GM12878 (cell line): ENCODE measurements around the gene ARHGEF11. TPM values are rescaled to one million over a fixed set of nuclear protein-coding genes. Genes with fewer than 3 reads are reported as not detected.

ENCODE experiments used
- ATAC-seq: fragments of 200-7000 bp; cut with Tn5 transposase; 3 replicates; pipeline ENCODE4 v1.9.1; 2020; ENCODE audit warnings: mild to moderate bottlenecking, moderate library complexity
- BruUV-seq: library from RNA; stranded (reverse); fragments of 400-500 nt; replicated peaks from 2 replicates; lab custom pipeline; 2021; lab: Mats Ljungman, UMichigan
- CTCF ChIA-PET: fragments of 300-600 bp; sonication (Branson Sonifier 250); formaldehyde crosslinking; extraction: SDS; loops from one replicate; lab custom pipeline; 2021; ENCODE audit warnings: inconsistent platforms; lab: Yijun Ruan, JAX
- POLR2A ChIA-PET: fragments of 350-600 bp; formaldehyde crosslinking; extraction: SDS; loops from one replicate; lab custom pipeline; 2021; ENCODE audit warnings: inconsistent platforms; lab: Charles Lee
- RAD21 ChIA-PET: fragments of 300-600 bp; sonication (Branson Sonifier 250); formaldehyde crosslinking; loops from one replicate; lab custom pipeline; 2023; ENCODE audit warnings: antibody characterized with exemption; ENCODE audit not compliant: unreplicated experiment; lab: Charles Lee
- SMC1A ChIA-PET: fragments of 300-600 bp; sonication (Branson Sonifier 250); formaldehyde crosslinking; loops from one replicate; lab custom pipeline; 2023; ENCODE audit not compliant: unreplicated experiment, uncharacterized antibody; lab: Charles Lee
- DNase-seq: peaks from one replicate; pipeline ENCODE4 v3.0.0-alpha.2; 2011; ENCODE audit warnings: low read depth, low spot score
- FAIRE-seq: peaks from 3 replicates; lab custom pipeline; 2011; peaks lifted over from hg19 to GRCh38; lab: Jason Lieb, UNC
- H2AFZ ChIP-seq: 2 replicates; pipeline ENCODE4 v1.6.0; 2011; ENCODE audit warnings: low read depth, low read length, control low read depth; ENCODE audit not compliant: control insufficient read depth
- H3K27ac ChIP-seq: 2 replicates; pipeline ENCODE4 v1.5.1; 2011; ENCODE audit warnings: control low read depth; ENCODE audit not compliant: control insufficient read depth, insufficient read depth
- H3K27me3 ChIP-seq, 2 experiments: replicated peaks in 1 of 2; 2 replicates each; pipeline versions ENCODE4 v1.6.0 to v1.6.1; 2011; ENCODE audit warnings: low read length in 1 of 2; ENCODE audit not compliant: control insufficient read depth in 2 of 2, insufficient read depth in 2 of 2
- H3K36me3 ChIP-seq, 2 experiments: 2 replicates each; pipeline ENCODE4 v1.5.1; 2011; ENCODE audit warnings: low read length in 1 of 2; ENCODE audit not compliant: control insufficient read depth in 2 of 2, insufficient read depth in 2 of 2
- H3K4me1 ChIP-seq: 2 replicates; pipeline ENCODE4 v1.6.1; 2011; ENCODE audit warnings: mild to moderate bottlenecking, low read length, moderate library complexity, mixed read lengths; ENCODE audit not compliant: control insufficient read depth, insufficient read depth
- H3K4me2 ChIP-seq: 2 replicates; pipeline ENCODE4 v1.6.0; 2011; ENCODE audit warnings: control low read depth; ENCODE audit not compliant: control insufficient read depth, insufficient read depth
- H3K4me3 ChIP-seq: fragments of 200-600 bp; sonication (generic); 2 replicates; pipeline ENCODE4 v1.5.1; 2016
- H3K79me2 ChIP-seq: 2 replicates; pipeline ENCODE4 v1.6.0; 2011; ENCODE audit warnings: low read length; ENCODE audit not compliant: control insufficient read depth, insufficient read depth
- H3K9ac ChIP-seq: 2 replicates; pipeline ENCODE4 v1.8.0; 2011; ENCODE audit warnings: low read length, control low read depth, mixed read lengths; ENCODE audit not compliant: control insufficient read depth, insufficient read depth
- H3K9me3 ChIP-seq: replicated peaks from 3 replicates; pipeline ENCODE4 v1.5.1; 2011; ENCODE audit warnings: mild to moderate bottlenecking, low read length; ENCODE audit not compliant: control insufficient read depth, insufficient read depth
- H4K20me1 ChIP-seq: 2 replicates; pipeline ENCODE4 v1.6.0; 2011; ENCODE audit not compliant: control insufficient read depth, insufficient read depth
- FOS ChIP-seq: IDR thresholded peaks from 3 replicates; pipeline ENCODE4 v1.6.1; 2011; ENCODE audit warnings: borderline replicate concordance; ENCODE audit not compliant: insufficient read length; ENCODE audit errors: extremely low read depth
- GABPA ChIP-seq: IDR thresholded peaks from 2 replicates; pipeline ENCODE4 v1.6.1; 2014; ENCODE audit warnings: antibody characterized with exemption, low read depth, mild to moderate bottlenecking, inconsistent platforms
- MTA3 ChIP-seq: IDR thresholded peaks from 2 replicates; pipeline ENCODE4 v1.6.1; 2012; ENCODE audit warnings: low read length, inconsistent platforms, borderline replicate concordance
- SRF ChIP-seq, 2 experiments: IDR thresholded peaks; 2 replicates each; pipeline ENCODE4 v1.6.1; 2011; ENCODE audit warnings: low read depth in 2 of 2, low read length in 2 of 2, mild to moderate bottlenecking in 1 of 2, moderate library complexity in 1 of 2
- TBL1XR1 ChIP-seq: IDR thresholded peaks from 2 replicates; pipeline ENCODE4 v1.6.1; 2012; ENCODE audit warnings: low read depth, low read length, improper control_type of control experiment
- WGBS: methylation state at CpG from one replicate; pipeline ENCODE4 v1.1.6; 2016; ENCODE audit warnings: low lambda C conversion rate; ENCODE audit not compliant: insufficient replicate concordance, insufficient coverage; ENCODE audit errors: missing lambda C conversion rate; 5-methylcytosine and 5-hydroxymethylcytosine counted together
- in situ Hi-C: fragments of 300-500 bp; cut with MboI; formaldehyde crosslinking; loops from 9 replicates; pipeline ENCODE4 v1.14.3; 2018; ENCODE audit warnings: mixed read lengths
- intact Hi-C: fragments of 100-400 bp; cut with micrococcal nuclease; formaldehyde crosslinking; loops from one replicate; pipeline ENCODE4 v1.14.2; 2022; ENCODE audit not compliant: unreplicated experiment
- polyA plus RNA-seq, 11 experiments: library from polyadenylated mRNA; depleted of rRNA in 4 of 11; unstranded in 6 of 11; stranded (reverse) in 5 of 11; fragments of >200 nt; fragmentation: Nextera tagmentation in 4 of 11; fragmentation: Illumina TruSeq in 1 of 11; extraction: Ambion mirVana in 4 of 11; extraction: Trizol in 1 of 11; gene quantifications; 1 replicate in 1 of 11; 2 replicates in 10 of 11; pipeline versions ENCODE4 v1.2.1 to v1.2.3, GENCODE V29; 2011 to 2016; ENCODE audit warnings: inconsistent platforms in 2 of 11, missing spikeins in 2 of 11, low read depth in 1 of 11
- total RNA-seq, 4 experiments: library from RNA; depleted of rRNA in 3 of 4; stranded (reverse); fragments of >200 nt in 3 of 4; fragmentation: Illumina TruSeq in 1 of 4; extraction: Trizol in 1 of 4; gene quantifications; 2 replicates each; pipeline versions ENCODE4 v1.2.1 to v1.2.3, GENCODE V29; 2013 to 2021
- TF ChIP-seq, protein P1 (sequence below): fragments of 450-650 bp; formaldehyde crosslinking; IDR thresholded peaks from 2 replicates; pipeline ENCODE4 v1.4.0; 2022; ENCODE audit warnings: mild to moderate bottlenecking, moderate library complexity
- TF ChIP-seq, protein P2 (sequence below): IDR thresholded peaks from 2 replicates; pipeline ENCODE4 v1.6.1; 2012; ENCODE audit warnings: mild to moderate bottlenecking, low read depth, low read length
- TF ChIP-seq, protein P3 (sequence below): IDR thresholded peaks from 2 replicates; pipeline ENCODE4 v1.6.1; 2012; ENCODE audit warnings: low read length, inconsistent platforms

Gene ARHGEF11
- total and polyA plus RNA-seq, 10 of the 15 experiments (the other 5 are each of a cell fraction or from before 2014, with no cell fraction given): 0.05 to 12.7 (median 1.8) TPM

DNA sequence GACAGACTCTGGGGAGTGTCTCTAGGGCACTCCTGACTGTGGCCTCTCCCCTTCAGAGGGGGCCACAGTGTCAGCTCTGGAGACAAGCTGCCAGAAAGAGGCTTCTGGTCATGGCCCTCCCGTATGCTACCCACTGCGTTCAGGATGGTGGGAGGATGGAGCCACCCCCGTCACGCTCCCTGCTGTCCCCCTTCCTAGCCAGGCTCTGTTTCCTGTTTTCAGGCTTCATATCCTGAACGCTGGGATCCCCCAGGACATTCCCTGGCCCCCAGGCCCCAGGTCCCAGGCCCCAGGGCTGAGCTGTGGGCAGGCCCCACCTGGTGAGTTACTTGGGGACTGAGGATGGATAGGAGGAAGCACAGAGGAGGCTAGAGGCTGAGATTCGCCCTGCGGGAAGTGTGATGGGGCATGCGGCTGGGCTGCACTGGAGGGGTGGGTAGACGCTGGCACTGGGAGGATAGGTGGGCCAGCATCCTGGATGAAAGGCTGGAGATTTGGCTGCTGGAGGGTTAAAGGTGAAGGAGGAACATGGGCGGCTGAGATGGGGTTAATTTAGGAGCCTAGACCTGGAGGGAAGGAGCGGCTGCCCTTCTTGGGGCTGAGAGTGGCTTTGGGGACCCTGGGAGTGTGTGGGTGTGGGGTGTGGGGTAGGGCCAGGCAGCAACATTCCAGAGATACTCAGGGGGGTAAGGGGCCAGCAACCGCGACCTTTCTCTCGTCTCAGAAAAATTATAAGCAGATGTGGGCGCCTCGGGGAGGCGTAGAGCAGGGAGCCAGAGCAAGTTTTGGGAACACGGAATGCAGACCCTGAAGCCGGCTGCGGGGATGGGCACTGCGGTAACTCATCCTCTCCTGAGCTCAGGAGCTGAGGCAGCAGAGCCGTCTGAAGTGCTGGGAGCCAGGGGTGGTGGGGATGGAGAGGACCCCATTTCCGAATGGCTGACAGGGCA lies 143.3 kb downstream of the ARHGEF11 start (continued):
- no peak for TF ChIP-seq FOS
- TF ChIP-seq GABPA: no peak
- no peak for TF ChIP-seq TBL1XR1

DNA sequence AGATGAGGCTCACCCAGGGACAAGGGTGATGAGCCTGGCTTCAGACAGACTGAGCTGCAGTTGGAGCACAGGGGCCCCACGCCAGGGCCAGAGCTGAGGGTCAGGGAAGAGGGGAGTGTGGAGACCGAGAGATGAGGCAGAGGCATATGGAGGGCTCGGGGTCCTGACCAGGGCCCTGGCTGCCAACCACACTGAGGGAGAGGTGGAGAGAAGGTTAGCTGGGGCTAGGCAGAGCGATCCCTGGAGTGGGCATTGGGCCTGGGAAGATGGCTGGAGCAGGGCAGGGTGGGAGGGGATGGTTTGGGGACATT lies 144.0 kb downstream of the ARHGEF11 start:
- Histone ChIP-seq H2AFZ (no peak overlapping the region), H3K27ac (no peak overlapping the region), H3K4me3 (no peak overlapping the region), H3K27me3 (peaks cover 0 to 6% of the 10 kb centered on the region in 2 experiments; a peak in 3 of 4 replicates), H3K36me3 (no peaks in the 10 kb centered on the region), H3K9ac (no peak overlapping the region), H3K79me2 (no peaks in the 10 kb centered on the region), H3K9me3 (no peaks in the 10 kb centered on the region), H4K20me1 (no peaks in the 10 kb centered on the region), H3K4me1 (no peaks in the 10 kb centered on the region), H3K4me2 (no peak overlapping the region)
- intact Hi-C loops (no loop called here), in situ Hi-C loops (no loop called here)
- DNase-seq: no peak
- BruUV-seq: no TSS peak
- ATAC-seq: no peak
- TF ChIP-seq SRF (IDR thresholded peaks at IDR 0.05; ENCODE audit: low read depth in 2 of 2, low read length in 2 of 2): no peak
- TF ChIP-seq, protein P1, sequence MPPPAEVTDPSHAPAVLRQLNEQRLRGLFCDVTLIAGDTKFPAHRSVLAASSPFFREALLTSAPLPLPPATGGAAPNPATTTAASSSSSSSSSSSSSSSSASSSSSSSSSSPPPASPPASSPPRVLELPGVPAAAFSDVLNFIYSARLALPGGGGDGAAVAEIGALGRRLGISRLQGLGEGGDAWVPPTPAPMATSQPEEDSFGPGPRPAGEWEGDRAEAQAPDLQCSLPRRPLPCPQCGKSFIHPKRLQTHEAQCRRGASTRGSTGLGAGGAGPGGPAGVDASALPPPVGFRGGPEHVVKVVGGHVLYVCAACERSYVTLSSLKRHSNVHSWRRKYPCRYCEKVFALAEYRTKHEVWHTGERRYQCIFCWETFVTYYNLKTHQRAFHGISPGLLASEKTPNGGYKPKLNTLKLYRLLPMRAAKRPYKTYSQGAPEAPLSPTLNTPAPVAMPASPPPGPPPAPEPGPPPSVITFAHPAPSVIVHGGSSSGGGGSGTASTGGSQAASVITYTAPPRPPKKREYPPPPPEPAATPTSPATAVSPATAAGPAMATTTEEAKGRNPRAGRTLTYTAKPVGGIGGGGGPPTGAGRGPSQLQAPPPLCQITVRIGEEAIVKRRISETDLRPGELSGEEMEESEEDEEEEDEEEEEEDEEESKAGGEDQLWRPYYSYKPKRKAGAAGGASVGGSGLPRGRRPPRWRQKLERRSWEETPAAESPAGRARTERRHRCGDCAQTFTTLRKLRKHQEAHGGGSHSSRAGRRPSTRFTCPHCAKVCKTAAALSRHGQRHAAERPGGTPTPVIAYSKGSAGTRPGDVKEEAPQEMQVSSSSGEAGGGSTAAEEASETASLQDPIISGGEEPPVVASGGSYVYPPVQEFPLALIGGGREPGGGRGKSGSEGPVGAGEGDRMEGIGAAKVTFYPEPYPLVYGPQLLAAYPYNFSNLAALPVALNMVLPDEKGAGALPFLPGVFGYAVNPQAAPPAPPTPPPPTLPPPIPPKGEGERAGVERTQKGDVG (CRISPR knock-in tag): no peak
- TF ChIP-seq, protein P2, sequence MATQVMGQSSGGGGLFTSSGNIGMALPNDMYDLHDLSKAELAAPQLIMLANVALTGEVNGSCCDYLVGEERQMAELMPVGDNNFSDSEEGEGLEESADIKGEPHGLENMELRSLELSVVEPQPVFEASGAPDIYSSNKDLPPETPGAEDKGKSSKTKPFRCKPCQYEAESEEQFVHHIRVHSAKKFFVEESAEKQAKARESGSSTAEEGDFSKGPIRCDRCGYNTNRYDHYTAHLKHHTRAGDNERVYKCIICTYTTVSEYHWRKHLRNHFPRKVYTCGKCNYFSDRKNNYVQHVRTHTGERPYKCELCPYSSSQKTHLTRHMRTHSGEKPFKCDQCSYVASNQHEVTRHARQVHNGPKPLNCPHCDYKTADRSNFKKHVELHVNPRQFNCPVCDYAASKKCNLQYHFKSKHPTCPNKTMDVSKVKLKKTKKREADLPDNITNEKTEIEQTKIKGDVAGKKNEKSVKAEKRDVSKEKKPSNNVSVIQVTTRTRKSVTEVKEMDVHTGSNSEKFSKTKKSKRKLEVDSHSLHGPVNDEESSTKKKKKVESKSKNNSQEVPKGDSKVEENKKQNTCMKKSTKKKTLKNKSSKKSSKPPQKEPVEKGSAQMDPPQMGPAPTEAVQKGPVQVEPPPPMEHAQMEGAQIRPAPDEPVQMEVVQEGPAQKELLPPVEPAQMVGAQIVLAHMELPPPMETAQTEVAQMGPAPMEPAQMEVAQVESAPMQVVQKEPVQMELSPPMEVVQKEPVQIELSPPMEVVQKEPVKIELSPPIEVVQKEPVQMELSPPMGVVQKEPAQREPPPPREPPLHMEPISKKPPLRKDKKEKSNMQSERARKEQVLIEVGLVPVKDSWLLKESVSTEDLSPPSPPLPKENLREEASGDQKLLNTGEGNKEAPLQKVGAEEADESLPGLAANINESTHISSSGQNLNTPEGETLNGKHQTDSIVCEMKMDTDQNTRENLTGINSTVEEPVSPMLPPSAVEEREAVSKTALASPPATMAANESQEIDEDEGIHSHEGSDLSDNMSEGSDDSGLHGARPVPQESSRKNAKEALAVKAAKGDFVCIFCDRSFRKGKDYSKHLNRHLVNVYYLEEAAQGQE: no peak
- TF ChIP-seq, protein P3, sequence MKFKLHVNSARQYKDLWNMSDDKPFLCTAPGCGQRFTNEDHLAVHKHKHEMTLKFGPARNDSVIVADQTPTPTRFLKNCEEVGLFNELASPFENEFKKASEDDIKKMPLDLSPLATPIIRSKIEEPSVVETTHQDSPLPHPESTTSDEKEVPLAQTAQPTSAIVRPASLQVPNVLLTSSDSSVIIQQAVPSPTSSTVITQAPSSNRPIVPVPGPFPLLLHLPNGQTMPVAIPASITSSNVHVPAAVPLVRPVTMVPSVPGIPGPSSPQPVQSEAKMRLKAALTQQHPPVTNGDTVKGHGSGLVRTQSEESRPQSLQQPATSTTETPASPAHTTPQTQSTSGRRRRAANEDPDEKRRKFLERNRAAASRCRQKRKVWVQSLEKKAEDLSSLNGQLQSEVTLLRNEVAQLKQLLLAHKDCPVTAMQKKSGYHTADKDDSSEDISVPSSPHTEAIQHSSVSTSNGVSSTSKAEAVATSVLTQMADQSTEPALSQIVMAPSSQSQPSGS: no peak
- TF ChIP-seq MTA3: no peak
- ChIA-PET RAD21 (interaction anchor here (1.2 kb wide), 1 partner anchor 176 kb away, joined by 3 read pairs; no protein-coding TSS in a partner anchor), CTCF (interaction anchor here (0.7 to 1.6 kb wide), 2 partner anchors 42 to 63 kb away, joined by 3 to 4 read pairs; no protein-coding TSS in a partner anchor), SMC1A (interaction anchor here (0.5 to 1.1 kb wide), 2 partner anchors 143 to 173 kb away, joined by 3 read pairs; no protein-coding TSS in a partner anchor), POLR2A (no interaction called here)
- no peak for FAIRE-seq
- 0% methylated on average over 4 of the region's 4 CpGs for WGBS
